ENCODE data around the gene ADGRB2. TPM values are rescaled to one million over a fixed set of nuclear protein-coding genes. Genes with fewer than 3 reads are reported as not detected.

Gene ADGRB2
- total and polyA plus RNA-seq, 7 donors, result 1.3 to 3.9 (median 1.4) TPM; not detected in 2

DNA sequence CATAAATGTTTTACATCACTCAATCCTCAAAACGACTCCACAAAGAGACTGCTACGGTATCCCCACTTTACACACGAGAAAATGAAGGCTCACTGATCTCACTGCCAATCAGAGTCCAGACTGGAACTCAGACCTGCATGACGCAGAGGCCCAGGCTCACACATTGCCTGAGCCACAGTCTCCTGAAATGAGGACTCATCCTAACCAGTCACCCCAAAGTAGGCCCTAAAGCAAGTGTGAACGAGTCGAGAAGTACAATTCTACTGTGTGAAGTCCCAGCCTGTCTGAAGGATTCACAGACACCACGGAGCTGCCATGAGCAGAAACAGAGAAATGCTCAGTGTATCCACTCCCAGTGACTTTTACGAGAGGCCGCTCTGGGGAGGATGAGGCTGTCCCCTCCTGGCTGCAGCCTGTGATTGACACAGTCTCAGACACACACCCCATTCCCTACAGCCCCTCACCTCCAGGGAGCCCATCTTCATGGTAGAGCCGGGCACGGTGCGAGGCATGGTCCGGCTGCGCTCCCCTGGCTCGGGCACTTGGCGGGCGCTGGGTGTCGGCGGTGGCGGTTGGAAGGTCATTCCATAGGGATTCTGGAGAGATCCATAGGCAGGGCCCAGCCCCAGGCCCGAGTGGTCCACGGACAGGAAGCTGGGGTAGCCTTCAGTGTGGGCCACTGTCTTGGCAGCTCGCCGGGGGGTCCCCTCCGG, 33.6 kb downstream of the ADGRB2 start:
- peaks cover 0 to 5% (median 0%) of the 10 kb centered on the region in 4 donors for H3K4me1 ChIP-seq
- intact Hi-C loops (cut with DNase I), result no loop called here
- TF ChIP-seq EP300 (IDR thresholded peaks at IDR 0.05) (no peak), POLR2AphosphoS5 (IDR thresholded peaks at IDR 0.05) (no peak), POLR2A (IDR thresholded peaks at IDR 0.05) (no peak)
- TF ChIP-seq, protein P1, sequence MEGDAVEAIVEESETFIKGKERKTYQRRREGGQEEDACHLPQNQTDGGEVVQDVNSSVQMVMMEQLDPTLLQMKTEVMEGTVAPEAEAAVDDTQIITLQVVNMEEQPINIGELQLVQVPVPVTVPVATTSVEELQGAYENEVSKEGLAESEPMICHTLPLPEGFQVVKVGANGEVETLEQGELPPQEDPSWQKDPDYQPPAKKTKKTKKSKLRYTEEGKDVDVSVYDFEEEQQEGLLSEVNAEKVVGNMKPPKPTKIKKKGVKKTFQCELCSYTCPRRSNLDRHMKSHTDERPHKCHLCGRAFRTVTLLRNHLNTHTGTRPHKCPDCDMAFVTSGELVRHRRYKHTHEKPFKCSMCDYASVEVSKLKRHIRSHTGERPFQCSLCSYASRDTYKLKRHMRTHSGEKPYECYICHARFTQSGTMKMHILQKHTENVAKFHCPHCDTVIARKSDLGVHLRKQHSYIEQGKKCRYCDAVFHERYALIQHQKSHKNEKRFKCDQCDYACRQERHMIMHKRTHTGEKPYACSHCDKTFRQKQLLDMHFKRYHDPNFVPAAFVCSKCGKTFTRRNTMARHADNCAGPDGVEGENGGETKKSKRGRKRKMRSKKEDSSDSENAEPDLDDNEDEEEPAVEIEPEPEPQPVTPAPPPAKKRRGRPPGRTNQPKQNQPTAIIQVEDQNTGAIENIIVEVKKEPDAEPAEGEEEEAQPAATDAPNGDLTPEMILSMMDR (IDR thresholded peaks at IDR 0.05), result no peak
- no peaks in the 10 kb centered on the region for H3K36me3 ChIP-seq
- H3K9me3 ChIP-seq, result no peaks in the 10 kb centered on the region
- no peaks in the 10 kb centered on the region for H3K27me3 ChIP-seq
- H3K27ac ChIP-seq, result no peak overlapping the region
- no peak overlapping the region for H3K4me3 ChIP-seq
- 87% methylated on average over 25 of the region's 25 CpGs for WGBS, 2 donors
- DNase-seq, result no peak

DNA sequence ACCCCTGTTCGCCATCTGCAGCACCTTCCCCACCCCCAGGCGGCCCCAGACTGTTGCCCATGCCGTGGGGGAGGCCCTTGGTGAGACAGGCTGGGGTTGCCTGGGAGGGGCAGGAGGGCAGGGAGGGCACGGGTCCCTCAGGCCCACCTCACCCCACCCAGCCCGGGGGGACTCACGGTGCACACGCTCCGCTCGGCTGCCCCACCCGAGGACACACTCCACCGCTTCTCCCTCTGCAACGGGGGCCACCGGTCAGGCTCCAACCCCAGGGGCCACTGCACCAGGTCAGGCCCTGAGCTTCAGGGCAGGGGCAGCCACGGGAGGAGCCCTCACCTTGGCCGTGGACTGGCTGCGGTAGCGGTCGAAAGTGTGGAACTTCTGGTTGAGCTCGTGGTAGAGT, 36.3 kb downstream of the ADGRB2 start:
- Histone ChIP-seq H3K9me3 (no peaks in the 10 kb centered on the region), H3K27ac (no peak overlapping the region), H3K36me3 (no peaks in the 10 kb centered on the region), H3K27me3 (no peaks in the 10 kb centered on the region), H3K4me1 (no peaks in the 10 kb centered on the region), H3K4me3 (no peak overlapping the region)
- TF ChIP-seq, protein P1 (IDR thresholded peaks at IDR 0.05), result no peak
- TF ChIP-seq POLR2AphosphoS5 (IDR thresholded peaks at IDR 0.05), result no peak
- TF ChIP-seq EP300 (IDR thresholded peaks at IDR 0.05), result no peak
- TF ChIP-seq POLR2A (IDR thresholded peaks at IDR 0.05), result no peak
- intact Hi-C loops (cut with DNase I), result no loop called here
- no peak for DNase-seq
- WGBS, 2 donors, result 70 to 85% methylated on average over 19 of the region's 19 CpGs

DNA sequence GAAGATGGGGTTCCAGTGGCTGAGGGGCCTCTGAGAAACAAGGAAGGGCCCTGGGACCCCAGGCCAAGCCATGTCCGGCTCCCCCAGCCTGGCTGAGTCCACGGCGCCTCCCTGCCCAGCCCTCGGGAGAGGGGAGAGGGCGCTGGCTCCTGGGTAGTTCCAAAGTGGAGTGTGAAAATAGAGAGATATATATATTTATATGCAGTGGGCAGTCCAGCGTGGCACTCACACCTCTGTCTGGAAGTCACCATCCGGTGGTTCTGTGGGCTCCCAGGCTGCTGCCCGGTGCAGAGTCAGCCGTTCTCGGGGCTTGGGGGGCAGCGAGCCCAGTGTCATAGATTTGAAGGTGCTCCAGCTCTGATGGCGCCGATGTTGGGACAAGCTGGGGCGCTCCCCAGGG, 36.9 kb downstream of the ADGRB2 start:
- H3K27me3 ChIP-seq, result no peaks in the 10 kb centered on the region
- no peaks in the 10 kb centered on the region for H3K36me3 ChIP-seq
- no peak overlapping the region for H3K4me3 ChIP-seq
- no peaks in the 10 kb centered on the region for H3K4me1 ChIP-seq
- TF ChIP-seq POLR2A (IDR thresholded peaks at IDR 0.05) (no peak), EP300 (IDR thresholded peaks at IDR 0.05) (no peak), POLR2AphosphoS5 (IDR thresholded peaks at IDR 0.05) (no peak)
- TF ChIP-seq, protein P1 (IDR thresholded peaks at IDR 0.05), result no peak
- intact Hi-C loops (cut with DNase I), result no loop called here
- H3K9me3 ChIP-seq, result no peaks in the 10 kb centered on the region
- DNase-seq, result no peak
- H3K27ac ChIP-seq, result no peak overlapping the region
- 84 to 93% methylated on average over 14 of the region's 14 CpGs for WGBS, 2 donors

DNA sequence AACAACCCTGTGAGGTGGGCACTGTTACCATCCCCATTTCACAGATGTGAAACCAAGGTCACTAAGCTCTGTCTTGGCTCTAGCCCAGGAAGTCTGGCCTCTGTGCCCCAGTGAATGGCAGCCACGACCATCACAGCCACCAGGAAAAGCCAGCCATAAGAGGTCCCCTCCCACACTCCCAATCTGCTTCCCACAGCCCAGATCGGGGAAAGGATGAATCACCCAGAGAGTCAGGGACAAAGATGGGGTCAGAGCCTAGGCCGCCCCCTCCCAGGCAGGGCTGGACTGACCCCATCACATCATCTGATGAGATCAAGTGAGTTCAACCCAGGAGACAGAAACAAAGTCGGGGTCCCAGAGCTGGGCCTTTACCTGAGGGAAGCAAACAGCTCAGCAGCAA, 37.4 kb downstream of the ADGRB2 start:
- H3K4me1 ChIP-seq, result no peaks in the 10 kb centered on the region
- no peaks in the 10 kb centered on the region for H3K9me3 ChIP-seq
- WGBS, 2 donors, result 48 to 72% methylated on average over 4 of the region's 4 CpGs
- no peaks in the 10 kb centered on the region for H3K27me3 ChIP-seq
- H3K36me3 ChIP-seq, result no peaks in the 10 kb centered on the region
- no peak overlapping the region for H3K4me3 ChIP-seq
- intact Hi-C loops (cut with DNase I), result no loop called here
- no peak overlapping the region for H3K27ac ChIP-seq
- no peak for DNase-seq
- no peak for TF ChIP-seq POLR2A (IDR thresholded peaks at IDR 0.05)
- TF ChIP-seq, protein P1 (IDR thresholded peaks at IDR 0.05), result no peak
- TF ChIP-seq EP300 (IDR thresholded peaks at IDR 0.05), result no peak
- TF ChIP-seq POLR2AphosphoS5 (IDR thresholded peaks at IDR 0.05), result no peak

Data from sigmoid colon (tissue), 7 donors.